Measurements from ENCODE around the gene GLI3. TPM values are rescaled to one million over a fixed set of nuclear protein-coding genes. Genes with fewer than 3 reads are reported as not detected.

Gene GLI3
- total RNA-seq, 4 donors from 2014 or later = 8.6 to 12.6 (median 8.7) TPM

GRCh38 chr7:42193471-42194129 lies 43.4 kb downstream of the GLI3 start:
- Histone ChIP-seq H3K27ac (no peak overlapping the region), H3K36me3 (no peaks in the 10 kb centered on the region), H3K4me3 (no peak overlapping the region), H3K27me3 (no peaks in the 10 kb centered on the region), H3K9me3 (no peaks in the 10 kb centered on the region), H3K4me1 (peaks cover 0 to 39% (median 14%) of the 10 kb centered on the region in 4 donors)
- TF ChIP-seq POLR2A (IDR thresholded peaks at IDR 0.05) (no peak), EP300 (IDR thresholded peaks at IDR 0.05) (no peak)
- TF ChIP-seq, protein P1, sequence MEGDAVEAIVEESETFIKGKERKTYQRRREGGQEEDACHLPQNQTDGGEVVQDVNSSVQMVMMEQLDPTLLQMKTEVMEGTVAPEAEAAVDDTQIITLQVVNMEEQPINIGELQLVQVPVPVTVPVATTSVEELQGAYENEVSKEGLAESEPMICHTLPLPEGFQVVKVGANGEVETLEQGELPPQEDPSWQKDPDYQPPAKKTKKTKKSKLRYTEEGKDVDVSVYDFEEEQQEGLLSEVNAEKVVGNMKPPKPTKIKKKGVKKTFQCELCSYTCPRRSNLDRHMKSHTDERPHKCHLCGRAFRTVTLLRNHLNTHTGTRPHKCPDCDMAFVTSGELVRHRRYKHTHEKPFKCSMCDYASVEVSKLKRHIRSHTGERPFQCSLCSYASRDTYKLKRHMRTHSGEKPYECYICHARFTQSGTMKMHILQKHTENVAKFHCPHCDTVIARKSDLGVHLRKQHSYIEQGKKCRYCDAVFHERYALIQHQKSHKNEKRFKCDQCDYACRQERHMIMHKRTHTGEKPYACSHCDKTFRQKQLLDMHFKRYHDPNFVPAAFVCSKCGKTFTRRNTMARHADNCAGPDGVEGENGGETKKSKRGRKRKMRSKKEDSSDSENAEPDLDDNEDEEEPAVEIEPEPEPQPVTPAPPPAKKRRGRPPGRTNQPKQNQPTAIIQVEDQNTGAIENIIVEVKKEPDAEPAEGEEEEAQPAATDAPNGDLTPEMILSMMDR (IDR thresholded peaks at IDR 0.05) = no peak
- no peak for DNase-seq (ENCODE audit: low spot score in 2 of 2)
- WGBS, 2 donors = 66 to 67% methylated on average over 8 of the region's 8 CpGs

DNA sequence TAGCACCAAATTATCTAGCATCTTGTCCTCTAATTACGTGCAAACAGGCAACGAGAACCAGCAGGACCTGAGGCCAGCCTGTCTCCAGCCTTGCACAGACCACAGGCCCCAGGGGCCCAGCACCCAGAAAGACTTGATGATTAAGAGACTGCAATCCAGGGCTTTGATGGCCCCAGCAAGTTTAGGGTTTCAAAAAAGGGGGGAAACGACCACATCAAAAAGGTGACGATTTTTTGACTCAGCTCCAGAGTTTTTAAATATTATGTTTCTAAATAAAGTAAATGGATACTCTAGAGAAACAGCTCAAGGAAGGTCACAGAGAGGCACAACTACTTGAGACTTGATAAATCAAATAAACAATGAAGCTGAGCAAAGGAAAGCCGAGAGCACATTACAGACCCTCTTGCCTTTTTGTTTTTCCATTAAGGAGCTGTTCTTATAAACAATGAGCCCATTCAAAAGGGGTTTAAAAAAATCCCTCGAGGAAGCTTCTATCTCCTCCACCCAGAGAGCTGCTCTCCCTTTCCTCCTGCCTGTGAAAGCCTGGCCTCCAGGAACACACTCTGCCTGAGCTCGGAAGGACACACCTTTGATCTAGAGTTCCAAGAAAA lies 44.1 kb downstream of the GLI3 start:
- Histone ChIP-seq H3K27ac (peak overlapping the region in 1 of 4 donors; percentile 37), H3K4me1 (peaks cover 0 to 34% (median 12%) of the 10 kb centered on the region in 4 donors)
- 29 to 40% methylated on average over 7 of the region's 7 CpGs for WGBS, 2 donors

DNA sequence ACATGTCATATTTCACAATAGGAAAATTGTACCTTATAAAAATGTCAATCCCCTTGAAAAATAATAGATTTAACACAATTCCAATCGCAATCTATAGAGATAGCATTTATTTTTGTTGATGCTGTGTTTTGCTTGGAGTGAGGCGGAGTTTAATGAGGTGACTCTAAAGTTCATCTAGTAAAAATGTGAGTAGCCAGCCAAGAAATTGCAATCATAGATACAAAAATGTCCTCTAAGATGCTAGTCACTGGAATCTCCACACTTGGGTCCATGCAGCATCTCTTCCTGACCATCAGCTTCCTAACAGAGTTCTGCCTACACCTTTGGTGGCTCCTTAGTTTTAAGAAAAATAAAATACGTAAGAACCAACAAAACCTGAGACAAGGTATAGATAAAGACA lies 44.9 kb downstream of the GLI3 start:
- H3K27me3 ChIP-seq = no peaks in the 10 kb centered on the region
- H3K36me3 ChIP-seq = no peaks in the 10 kb centered on the region
- H3K4me3 ChIP-seq = no peak overlapping the region
- TF ChIP-seq EP300 (IDR thresholded peaks at IDR 0.05) = no peak
- TF ChIP-seq, protein P1 (IDR thresholded peaks at IDR 0.05) = no peak
- no peak for TF ChIP-seq POLR2A (IDR thresholded peaks at IDR 0.05)
- no peak for DNase-seq (ENCODE audit: low spot score in 2 of 2)
- peaks cover 0 to 34% (median 12%) of the 10 kb centered on the region in 4 donors for H3K4me1 ChIP-seq
- H3K27ac ChIP-seq = no peak overlapping the region
- 75 to 77% methylated on average over 3 of the region's 3 CpGs for WGBS, 2 donors
- H3K9me3 ChIP-seq = no peaks in the 10 kb centered on the region

More for the DNA sequence above, 44.1 kb downstream of the GLI3 start:
- H3K27me3 ChIP-seq = no peaks in the 10 kb centered on the region
- H3K9me3 ChIP-seq = no peaks in the 10 kb centered on the region
- no peak overlapping the region for H3K4me3 ChIP-seq
- TF ChIP-seq POLR2A (IDR thresholded peaks at IDR 0.05) = no peak
- TF ChIP-seq, protein P1 (IDR thresholded peaks at IDR 0.05) = no peak
- no peak for TF ChIP-seq EP300 (IDR thresholded peaks at IDR 0.05)
- H3K36me3 ChIP-seq = no peaks in the 10 kb centered on the region
- no peak for DNase-seq (ENCODE audit: low spot score in 2 of 2)

DNA sequence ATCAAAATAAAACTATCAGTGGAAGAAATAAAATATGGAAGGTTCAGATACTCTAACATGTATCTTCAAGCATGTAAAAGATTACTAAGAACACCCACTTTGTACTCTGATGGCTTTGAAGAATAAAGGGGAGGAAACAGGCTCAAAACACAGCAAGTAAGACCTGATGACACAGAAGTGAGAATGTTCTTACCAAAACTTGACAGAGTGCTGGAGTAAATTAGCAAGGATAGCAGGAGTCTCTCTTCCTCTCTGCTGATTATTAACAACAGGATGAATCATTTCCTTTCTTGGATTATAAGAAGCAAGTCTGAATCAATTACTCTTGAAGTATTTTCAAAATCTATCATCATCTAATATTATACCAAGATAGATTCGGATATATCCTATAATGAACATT lies 47.5 kb downstream of the GLI3 start:
- DNase-seq (ENCODE audit: low spot score in 2 of 2) = no peak
- TF ChIP-seq EP300 (IDR thresholded peaks at IDR 0.05) (no peak), POLR2A (IDR thresholded peaks at IDR 0.05) (no peak)
- TF ChIP-seq, protein P1 (IDR thresholded peaks at IDR 0.05) = no peak
- peaks cover 0 to 34% (median 12%) of the 10 kb centered on the region in 4 donors for H3K4me1 ChIP-seq
- H3K4me3 ChIP-seq = no peak overlapping the region
- no peaks in the 10 kb centered on the region for H3K9me3 ChIP-seq
- H3K36me3 ChIP-seq = no peaks in the 10 kb centered on the region
- H3K27ac ChIP-seq = no peak overlapping the region
- WGBS, 2 donors = 89 to 92% methylated on average over 1 of the region's 1 CpG
- H3K27me3 ChIP-seq = no peaks in the 10 kb centered on the region

- no peaks in the 10 kb centered on the region for H3K27me3 ChIP-seq
- TF ChIP-seq, protein P1 (IDR thresholded peaks at IDR 0.05) = peak in 2 of 5 experiments; percentile 11 to 26
- no peak for TF ChIP-seq POLR2A (IDR thresholded peaks at IDR 0.05)
- WGBS, 2 donors = 53 to 68% methylated on average over 5 of the region's 5 CpGs
- DNase-seq (ENCODE audit: low spot score in 2 of 2) = no peak
- no peaks in the 10 kb centered on the region for H3K36me3 ChIP-seq
- no peak overlapping the region for H3K27ac ChIP-seq
- peaks cover 0 to 3% (median 0%) of the 10 kb centered on the region in 4 donors for H3K4me1 ChIP-seq
- no peaks in the 10 kb centered on the region for H3K9me3 ChIP-seq
- no peak overlapping the region for H3K4me3 ChIP-seq
Observed at GRCh38 chr7:42186151-42186550, 50.9 kb downstream of the GLI3 start.

All from tibial nerve (tissue), 4 donors.